C4-2B (cell line): ENCODE results near the gene ATP6V1G3.

Experiments
- CTCF ChIP-seq: fragments of 450-650 bp; conservative IDR thresholded peaks from 2 replicates; pipeline ENCODE4 v1.5.1; 2017; ENCODE audit warnings: mild to moderate bottlenecking
- ZFX ChIP-seq: fragments of 450-650 bp; IDR thresholded peaks from 2 replicates; pipeline ENCODE4 v1.6.1; 2017

- no peak for TF ChIP-seq CTCF
- no peak for TF ChIP-seq ZFX
Measured at GRCh38 chr1:198531891-198532290, 8.6 kb downstream of the ATP6V1G3 start.
